ENCODE data around the gene ANKRD35.

GRCh38 chr1:145916745-145917144, 31.1 kb upstream of the ANKRD35 start:
- no peak for TF ChIP-seq CTCF (IDR thresholded peaks at IDR 0.05; ENCODE audit: insufficient read depth, low read depth, low read length)
- TF ChIP-seq EZH2 (IDR thresholded peaks at IDR 0.05; ENCODE audit: insufficient read depth, low read length) = no peak
